T-helper 2 cell (primary cell): Measurements from ENCODE around the gene NUP54.

Source experiments
- DNase-seq, 5 experiments: peaks; one replicate each; pipeline versions ENCODE4 v3.0.0 to v3.0.0-alpha.2; 2012 to 2022

The NUP54 gene

DNA sequence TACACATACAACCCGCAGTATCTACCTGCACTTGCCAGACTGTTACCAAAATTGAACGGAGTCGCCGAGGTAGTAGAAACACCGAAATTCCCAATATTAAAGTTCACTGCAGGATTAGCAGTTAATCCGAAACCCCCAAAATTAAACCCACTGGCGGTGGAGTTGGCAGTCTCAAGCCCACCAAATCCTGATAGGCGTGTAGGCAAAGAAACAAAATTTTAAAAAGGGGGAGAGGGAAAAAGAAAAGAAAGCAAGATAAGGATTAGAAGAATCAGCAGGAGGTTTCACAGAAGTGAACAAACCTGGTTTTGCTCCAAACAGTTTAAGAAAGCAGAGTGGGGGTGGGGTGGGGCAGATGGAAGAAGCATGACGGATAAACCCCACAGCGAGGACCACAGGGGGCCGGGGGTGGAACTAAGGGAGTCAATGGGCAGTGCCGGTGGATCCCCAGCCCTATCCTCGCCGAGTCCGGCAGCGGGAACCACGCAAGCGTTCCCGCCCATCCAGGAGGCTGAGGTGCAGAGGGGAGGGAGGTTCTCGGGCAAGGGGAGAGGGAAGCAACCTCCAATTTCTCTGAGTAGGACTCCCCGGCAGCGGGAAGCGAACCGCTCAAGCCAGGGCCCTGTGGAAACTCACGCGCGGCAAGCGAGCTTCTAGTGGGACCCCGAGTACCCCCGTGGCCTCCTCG, 599 bp downstream of the NUP54 start:
- DNase-seq = peak in 4 of 5 experiments; percentile 8 to 46 (median 21)

DNA sequence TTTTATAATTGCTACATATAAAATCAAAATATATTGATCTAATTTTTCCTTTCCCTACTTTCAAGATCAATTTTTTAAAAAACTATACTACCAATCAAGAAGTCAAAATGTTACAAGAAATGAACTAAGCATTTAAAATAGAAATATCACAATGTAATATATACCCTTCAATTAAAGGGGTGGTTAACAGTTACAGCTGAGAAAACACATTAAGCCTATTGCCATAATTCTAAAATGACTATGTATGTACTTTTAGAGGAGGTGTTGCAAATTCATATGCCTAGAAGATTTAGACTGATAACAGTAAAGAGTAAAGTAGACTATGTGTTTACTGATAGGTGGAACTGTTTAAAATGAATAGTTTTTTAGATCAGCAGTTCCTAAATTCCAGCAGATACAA, 3.7 kb downstream of the NUP54 start:
- no peak for DNase-seq

DNA sequence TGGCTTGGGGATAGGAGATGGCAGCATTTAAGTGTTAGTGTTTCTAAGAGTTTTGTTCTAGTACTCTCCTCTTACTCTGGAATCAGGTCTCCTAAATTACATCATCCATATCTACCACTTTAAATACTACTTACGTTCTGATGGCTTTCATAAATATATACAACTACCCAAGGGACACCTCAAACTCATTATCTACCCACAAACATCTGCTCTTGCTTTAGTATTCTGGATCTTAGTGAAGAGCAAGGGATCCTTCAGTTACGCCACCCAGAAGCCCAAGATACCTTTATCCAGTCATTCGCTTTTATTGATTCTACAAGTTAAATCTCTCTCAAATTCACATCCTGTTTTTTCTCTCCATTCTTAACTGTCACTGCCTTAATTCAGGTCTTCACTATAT, 7.0 kb downstream of the NUP54 start:
- DNase-seq = no peak

DNA sequence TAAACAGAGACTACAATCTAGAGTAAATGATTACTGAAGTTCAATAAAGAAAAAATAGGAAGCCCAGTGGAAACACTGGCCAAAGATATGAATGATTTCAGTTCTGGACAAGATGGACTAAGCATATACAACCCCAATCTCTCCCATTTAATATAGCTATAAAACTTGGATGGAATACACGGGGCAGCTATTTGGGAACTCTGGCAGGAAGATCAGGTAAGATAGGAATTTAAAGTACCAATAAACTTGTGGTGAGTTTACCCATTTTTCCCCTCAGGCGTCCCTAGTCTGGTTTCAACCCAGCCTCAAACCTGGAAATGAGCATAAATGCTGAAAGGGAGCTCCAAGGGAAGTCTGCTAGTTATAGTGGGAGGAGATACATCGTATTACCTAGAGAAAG, 20.4 kb downstream of the NUP54 start:
- no peak for DNase-seq

DNA sequence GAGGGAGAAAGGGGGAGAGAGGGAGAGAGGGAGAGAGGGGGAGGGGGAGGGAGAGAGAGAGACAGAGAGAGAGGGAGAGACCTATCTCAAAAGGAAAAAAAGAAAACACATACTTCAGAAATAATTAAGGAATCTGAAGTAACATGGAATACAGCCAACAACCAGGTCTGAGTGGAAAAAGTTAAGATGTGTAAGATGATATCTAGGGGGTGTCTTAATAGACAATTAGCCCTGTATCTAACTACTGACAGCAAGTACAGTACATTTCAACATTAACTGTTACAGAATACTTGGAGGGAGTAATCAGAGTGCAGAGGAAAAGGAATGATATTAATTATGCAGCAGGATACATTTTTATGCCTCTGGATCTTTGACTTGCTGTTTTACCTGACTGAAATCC, 22.4 kb downstream of the NUP54 start:
- no peak for DNase-seq

DNA sequence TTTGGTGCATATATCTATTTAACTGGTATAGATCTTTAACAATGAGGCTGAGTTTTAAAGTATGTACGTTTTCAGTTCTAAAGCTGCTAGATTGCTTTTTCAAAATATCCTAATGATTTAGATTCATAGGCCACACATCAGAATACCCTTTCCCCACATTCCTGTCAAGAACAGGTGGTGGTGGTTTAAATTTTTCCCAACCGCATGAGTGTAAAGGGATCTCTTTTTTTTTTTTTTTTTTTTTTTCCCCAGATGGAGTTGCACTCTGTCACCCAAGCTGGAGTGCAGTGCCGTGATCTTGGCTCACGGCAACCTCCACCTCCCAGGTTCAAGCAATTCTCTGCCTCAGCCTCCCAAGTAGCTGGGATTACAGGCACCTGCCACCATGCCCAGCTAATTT, 28.0 kb downstream of the NUP54 start:
- no peak for DNase-seq

DNA sequence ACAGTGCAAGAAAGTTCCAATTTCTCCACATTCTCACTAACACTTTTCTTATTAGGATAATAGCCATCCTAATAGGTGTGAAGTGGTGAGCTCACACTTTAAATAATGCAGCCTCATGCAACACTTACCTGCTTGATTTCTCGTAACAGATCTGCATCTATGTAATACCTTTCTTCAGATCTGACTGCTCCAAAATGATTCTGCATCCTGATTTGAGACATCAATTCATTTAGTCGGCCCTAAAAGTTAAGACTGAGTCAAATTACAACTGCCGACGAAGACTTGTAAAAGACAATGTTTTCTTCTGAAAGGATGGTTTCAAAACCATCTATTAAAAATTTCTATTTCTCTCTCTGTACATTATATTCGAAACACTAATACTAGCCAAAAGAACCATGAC, 30.7 kb downstream of the NUP54 start:
- DNase-seq = peak in 1 of 5 experiments; percentile 36

DNA sequence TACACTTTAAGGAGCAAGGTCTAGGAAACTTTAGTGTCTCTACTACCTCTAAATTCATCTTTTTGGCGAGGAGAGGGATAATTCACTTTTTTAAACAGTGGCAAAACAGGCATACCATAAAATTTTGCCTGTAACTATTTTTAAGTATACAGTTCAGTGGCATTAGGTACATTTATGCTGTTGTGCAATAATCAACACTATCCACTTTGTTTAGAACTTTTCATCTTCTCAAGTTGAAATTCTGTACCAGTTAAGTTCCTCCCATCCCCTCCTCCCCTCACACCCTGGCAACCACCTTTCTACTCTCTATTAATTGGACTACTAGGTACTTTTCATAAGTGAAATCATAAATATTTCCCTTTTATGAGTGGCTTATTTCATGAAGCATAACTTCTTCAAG, 31.4 kb downstream of the NUP54 start:
- no peak for DNase-seq

DNA sequence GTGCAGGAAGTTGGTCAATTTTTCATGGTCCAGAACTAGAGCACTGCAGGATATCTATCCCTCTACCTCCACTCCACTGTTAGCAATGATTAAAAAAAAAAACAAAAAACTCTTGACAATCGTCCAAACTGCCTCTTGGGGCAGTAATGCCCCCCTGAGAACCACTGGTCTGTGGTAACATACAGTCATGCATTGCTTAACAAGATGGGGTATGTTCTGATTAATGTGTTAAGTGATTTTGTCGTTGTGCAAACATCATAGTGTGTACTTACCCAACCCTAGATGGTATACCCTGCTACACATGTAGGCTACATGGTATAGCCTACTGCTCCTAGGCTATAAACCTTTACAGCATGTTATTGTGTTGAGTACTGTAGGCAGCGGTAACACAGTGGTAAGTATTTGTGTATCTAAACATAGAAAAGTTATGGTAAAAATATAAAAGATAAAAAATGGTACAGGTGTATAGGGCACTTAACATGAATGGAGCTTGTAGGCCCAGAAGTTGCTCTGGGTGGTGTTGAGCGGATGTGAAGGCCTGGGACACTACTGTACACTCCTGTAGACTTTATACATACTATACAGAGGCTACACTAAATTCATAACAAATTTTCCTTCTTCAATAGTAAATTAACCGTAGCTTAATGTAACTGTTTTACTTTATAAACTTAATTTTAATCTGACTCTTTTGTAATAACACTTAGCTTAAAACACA, 39.6 kb downstream of the NUP54 start:
- DNase-seq = peak in 1 of 5 experiments; percentile 23

DNA sequence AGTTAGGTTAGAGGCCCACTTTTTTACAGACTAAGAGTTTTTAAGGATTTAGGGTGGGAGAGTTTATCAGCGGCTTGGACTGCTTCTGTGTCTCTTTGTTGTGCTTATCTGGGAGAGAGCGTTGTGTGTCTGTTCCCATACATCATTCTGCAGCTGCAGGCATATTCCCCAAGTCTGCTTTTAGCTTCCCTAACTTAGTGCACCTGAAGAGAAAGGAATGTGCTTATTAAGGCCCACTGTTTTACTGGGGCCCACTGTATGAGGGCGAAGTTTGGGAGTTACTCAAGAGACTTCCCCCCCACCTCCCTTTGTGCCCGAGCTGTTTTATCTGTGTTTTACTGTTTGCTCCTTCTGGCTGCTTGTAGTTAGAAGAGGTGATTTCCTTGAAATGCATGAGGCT, 41.8 kb downstream of the NUP54 start:
- no peak for DNase-seq

DNA sequence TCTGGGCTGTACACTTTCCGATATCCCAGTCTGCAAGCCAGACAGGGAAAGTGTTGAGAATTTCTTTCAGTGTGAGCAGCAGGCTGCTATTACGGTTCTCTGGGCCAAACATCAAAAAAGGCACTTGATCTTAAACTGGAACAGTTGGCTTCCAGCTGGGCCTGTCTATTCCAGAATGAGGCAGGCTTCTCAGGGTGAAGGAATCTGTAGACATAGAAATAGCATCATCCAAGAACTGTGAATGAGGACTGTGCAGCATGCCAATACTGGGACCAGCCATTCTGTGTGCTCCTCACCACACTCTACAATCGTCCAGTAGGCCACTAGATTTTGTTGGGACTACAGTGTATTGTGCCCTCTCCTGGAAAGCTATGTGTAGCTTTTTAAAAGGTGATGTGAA, 42.5 kb downstream of the NUP54 start:
- DNase-seq = no peak

DNA sequence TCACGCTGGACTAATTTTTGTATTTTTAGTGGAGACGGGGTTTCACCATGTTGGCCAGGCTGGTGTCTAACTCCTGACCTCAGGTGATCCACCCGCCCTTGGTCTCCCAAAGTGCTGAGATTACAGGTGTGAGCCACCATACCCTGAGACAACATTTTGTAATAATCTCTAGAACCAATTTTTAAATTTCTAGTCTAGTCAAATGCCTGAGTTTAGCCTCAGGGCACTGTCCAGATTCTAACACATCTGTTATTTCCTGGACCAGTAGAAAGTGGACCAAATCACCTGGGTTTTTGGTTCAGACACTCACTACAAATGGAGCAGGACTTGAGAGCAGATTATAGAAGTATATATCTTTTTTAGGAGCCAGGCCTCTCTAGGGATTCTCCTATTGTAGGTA, 52.1 kb downstream of the NUP54 start:
- no peak for DNase-seq

DNA sequence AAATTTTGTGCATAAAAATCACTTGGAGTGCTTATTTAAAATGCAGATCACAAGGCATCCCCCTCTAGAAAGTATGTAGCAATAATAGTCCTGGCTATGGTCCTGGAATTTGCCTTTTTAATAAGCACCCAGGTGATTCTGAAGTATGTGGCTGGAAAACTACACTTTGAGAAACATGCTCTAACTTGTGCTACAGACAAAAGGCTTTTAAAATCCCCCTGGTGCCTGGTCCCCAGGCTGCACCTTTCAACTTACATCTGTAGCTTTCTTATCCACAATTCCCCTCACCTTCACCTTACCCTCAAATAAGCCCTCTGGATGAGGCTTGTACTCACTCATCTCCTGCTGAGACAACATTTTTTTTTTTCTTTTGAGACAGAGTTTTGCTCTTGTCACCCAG, 52.6 kb downstream of the NUP54 start:
- DNase-seq = no peak

DNA sequence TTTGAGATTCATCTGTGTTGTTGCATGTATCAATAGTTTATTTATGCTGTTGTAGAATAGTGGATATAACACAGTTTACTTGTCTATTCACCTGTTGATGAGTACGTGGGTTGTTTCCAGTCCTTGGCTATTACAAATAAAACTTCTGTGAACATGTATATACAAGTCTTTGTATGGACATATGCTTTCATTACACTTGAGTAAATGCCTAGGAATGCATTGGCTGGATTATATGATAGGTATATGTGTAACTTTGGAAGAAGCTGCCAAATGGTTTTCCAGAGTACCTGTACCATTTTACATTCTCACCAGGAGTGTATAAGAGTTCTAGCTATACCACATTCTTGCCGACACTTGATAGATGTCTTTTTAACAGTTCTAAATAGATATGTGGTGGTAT, 57.1 kb downstream of the NUP54 start:
- no peak for DNase-seq

DNA sequence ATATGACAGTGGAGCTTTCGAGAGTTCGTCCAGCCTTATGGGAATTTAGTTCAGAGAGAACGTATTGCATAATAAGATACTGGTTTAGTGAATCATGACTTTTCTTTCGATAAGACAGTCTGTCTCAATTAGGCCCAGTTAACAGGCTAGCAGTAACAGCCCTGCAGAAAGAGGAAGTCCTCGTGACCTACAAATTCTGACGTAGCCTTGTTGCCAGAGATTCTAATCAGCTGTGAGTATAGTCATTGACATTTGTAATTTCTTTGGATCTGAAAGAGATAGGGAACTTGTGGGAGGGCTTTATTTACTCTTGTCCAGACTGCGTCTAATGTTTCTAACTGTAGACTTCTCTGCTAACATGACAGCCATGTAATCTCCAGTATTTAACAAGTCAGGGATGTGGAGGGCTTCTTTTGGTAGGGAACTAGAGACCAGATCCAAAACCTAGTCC, 57.9 kb downstream of the NUP54 start:
- DNase-seq = peak in 2 of 5 experiments; percentile 5 to 74

DNA sequence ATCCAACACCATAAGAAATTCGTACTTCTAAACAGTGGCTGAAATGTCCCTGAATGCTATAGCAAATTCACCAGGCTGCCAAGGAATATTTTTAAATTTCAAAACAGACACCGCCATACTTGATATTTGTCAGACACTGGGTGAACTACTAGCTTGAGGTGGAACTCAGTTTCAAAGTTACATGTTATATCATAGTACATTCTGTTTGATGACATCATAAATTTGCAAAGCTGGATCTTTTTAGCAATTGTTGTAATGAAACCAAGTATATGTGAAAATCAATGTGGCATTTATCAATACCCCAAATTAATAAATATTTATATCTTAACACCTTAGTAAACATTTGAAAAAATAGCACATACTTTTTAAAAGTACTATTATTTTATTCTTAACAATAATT, 59.5 kb downstream of the NUP54 start:
- DNase-seq = no peak

DNA sequence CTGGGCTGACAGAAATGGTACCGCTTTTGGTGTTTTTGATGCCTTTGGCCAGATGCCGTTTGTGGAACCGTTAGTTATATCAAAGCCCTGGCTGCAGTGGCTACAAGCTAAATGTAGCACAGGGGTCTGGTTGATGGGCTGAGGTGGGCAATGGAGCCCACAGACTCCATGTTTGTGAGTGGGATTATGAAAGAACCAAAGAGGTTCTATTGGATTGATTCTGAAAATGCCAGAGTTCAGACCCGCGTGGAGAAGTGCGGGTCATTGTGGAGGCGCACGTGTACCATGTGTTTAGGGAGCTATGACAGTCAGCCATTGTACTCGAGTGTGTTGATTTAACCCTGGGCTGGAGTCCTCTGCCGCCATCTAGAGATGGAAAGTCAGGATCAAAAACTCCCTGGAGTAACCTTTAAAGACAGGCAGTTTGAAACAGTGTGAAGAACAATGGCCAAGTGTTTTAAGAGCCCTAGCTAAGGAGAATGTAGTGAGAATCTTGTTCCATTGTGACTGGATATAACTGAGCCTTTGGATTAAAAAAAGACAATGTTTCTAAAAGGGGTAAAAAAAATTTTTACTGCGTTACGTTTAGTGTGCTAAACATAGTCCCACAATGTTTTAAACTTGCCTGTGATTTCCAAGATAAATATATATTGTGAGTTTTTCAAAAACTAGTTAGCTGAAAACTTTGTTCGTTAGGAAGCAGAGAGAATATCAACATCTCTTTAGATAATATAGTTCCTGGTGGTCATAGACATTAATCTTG, 61.0 kb downstream of the NUP54 start:
- DNase-seq = peak in 1 of 5 experiments; percentile 42

DNA sequence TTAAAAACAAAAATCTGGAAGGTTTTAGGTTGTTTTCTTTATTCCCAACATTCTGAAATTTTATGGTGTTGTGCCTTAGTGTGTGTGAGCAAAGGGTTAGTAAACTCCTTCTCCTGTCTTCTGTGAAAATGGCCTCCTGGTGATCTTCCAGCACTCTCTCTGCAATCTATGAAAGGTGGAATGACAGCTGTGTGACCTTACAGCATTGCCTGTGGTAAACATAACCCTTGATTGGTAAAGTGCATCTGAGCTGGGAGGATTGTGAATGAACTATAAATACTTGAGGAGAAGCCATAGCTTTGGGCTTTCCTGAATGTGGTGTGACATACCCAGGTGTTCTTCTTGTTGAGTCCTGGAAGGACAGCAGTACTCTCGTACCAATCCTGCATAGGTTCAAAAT, 63.7 kb downstream of the NUP54 start:
- no peak for DNase-seq

DNA sequence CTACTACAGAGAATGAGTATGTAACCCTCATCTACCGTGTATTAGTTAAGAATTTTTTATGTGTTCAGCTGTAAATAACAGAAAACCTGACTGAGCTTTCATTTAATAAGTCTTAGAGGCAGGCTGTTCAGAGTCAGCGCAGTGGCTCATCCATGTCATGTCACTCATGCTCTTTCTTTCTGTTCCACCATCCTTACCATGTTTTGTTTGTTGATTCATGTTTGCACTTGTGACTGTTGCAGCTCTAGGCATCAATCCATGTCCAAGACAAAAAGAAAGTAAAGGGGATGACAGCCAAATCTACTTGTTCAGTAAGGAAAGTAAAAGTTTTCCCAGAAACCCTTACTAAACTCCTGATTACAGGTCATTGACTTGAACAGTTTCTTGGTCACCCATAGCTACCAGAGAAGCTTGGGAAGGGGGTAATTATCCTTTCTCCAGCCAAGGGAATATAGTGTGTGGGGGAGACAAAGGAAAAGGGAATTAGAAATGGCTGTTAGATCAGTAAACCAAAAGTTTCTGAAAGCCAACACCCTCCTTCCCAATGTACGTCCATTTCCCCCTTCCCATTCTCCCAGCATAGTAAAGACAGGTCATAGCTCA, 64.7 kb downstream of the NUP54 start:
- DNase-seq = no peak

DNA sequence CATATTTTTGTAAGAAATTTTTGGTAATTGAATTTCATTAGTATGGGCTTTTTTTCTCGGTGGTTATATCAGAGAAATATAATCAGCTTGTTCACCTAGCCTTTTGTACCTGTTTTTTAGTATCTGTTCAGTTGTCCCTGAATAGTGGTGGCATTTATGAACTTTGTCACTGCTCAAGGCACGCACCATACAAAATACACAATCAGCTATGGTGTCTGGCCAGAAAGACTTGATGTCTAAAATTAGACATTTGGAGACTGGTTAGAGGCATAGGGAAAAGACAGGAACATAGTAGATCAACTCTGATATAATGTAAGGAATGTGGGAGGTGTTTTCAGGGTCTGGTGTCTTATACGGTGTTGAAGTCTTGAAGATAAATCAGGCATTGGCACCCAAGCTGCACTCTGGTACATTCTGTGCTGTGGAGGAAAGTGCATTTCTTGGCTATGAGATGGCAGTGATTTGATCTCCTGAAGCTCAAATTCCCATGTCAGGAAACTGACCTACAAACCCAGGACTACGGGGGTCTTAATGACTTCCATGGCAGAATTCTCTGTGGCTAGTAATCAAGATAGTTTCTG, 70.1 kb downstream of the NUP54 start:
- DNase-seq = no peak

DNA sequence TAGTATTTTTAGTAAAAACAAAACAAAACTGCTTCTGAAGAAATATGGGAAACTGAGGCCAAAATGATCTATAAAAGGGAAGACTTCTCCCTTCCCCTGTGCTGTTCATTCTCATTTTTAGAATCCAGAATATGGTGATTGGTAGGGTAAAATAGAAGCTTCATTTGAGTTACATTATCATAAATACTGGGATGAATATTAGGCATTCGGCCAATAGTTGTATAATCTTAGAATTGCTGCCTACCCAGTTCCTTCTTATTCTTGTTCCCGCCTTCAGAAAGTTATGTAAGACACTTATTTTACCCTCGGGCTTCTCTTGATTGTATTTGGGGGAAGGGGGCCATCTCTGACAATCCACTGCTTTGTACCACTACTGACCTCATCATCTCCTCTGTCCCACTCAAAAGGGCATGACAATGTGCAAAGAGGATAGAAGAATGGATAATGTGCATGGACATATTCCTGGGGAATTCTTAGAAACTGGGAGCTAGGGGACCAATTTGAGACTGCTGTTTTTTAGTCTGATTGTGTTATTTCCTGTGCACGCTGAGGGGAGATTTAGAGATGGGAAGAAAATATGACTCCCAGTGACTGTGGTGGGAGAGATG, 73.1 kb downstream of the NUP54 start:
- DNase-seq = no peak

DNA sequence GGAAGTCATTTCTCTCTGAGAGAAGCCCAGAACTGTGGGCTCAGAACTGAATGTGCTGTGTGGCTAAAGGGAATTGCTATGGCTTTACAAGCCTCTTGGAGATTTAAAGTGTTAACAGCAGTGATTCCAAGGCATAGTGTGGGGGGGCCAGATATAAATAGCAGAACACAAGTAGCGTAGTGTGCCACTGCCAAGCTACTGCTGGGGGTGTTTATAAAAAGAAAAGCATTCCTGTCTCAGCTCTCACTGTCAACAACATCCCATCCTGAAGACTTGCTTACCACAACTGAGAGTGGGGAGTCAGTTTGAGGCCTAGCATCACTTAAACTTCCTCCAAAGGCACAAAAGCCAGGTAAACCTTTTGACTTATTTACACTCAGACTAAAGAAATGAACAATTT, 73.7 kb downstream of the NUP54 start, which contains the start of gene ART3:
TSS of gene ART3 (plus strand) at position 242 of the 400 bp plus-strand sequence. CDS start 1,181 bp downstream, outside the sequence.
- no peak for DNase-seq
